ENCODE results near the gene DUSP2. TPM values are rescaled to one million over a fixed set of nuclear protein-coding genes. Genes with fewer than 3 reads are reported as not detected.

DUSP2 gene
- total and polyA plus RNA-seq, 10 of the 15 experiments (the other 5 are each of a cell fraction or from before 2014, with no cell fraction given): 9.7 to 212 (median 57.2) TPM

GRCh38 chr2:96108151-96108540, 37.1 kb downstream of the DUSP2 start:
- TF ChIP-seq MYC (IDR thresholded peaks at IDR 0.05; ENCODE audit: insufficient read depth, insufficient read length, insufficient replicate concordance, low read length, severe bottlenecking) (no peak), HDAC2 (IDR thresholded peaks at IDR 0.05) (no peak), ZNF274 (IDR thresholded peaks at IDR 0.05; ENCODE audit: insufficient read depth, insufficient read length) (no peak), NR2C2 (IDR thresholded peaks at IDR 0.05; ENCODE audit: borderline replicate concordance, control insufficient read depth, insufficient read length, low read depth) (no peak), BACH1 (IDR thresholded peaks at IDR 0.05; ENCODE audit: borderline replicate concordance) (no peak)
- TF ChIP-seq, protein P1, sequence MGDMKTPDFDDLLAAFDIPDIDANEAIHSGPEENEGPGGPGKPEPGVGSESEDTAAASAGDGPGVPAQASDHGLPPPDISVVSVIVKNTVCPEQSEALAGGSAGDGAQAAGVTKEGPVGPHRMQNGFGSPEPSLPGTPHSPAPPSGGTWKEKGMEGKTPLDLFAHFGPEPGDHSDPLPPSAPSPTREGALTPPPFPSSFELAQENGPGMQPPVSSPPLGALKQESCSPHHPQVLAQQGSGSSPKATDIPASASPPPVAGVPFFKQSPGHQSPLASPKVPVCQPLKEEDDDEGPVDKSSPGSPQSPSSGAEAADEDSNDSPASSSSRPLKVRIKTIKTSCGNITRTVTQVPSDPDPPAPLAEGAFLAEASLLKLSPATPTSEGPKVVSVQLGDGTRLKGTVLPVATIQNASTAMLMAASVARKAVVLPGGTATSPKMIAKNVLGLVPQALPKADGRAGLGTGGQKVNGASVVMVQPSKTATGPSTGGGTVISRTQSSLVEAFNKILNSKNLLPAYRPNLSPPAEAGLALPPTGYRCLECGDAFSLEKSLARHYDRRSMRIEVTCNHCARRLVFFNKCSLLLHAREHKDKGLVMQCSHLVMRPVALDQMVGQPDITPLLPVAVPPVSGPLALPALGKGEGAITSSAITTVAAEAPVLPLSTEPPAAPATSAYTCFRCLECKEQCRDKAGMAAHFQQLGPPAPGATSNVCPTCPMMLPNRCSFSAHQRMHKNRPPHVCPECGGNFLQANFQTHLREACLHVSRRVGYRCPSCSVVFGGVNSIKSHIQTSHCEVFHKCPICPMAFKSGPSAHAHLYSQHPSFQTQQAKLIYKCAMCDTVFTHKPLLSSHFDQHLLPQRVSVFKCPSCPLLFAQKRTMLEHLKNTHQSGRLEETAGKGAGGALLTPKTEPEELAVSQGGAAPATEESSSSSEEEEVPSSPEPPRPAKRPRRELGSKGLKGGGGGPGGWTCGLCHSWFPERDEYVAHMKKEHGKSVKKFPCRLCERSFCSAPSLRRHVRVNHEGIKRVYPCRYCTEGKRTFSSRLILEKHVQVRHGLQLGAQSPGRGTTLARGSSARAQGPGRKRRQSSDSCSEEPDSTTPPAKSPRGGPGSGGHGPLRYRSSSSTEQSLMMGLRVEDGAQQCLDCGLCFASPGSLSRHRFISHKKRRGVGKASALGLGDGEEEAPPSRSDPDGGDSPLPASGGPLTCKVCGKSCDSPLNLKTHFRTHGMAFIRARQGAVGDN (IDR thresholded peaks at IDR 0.05): no peak
- TF ChIP-seq, protein P2, sequence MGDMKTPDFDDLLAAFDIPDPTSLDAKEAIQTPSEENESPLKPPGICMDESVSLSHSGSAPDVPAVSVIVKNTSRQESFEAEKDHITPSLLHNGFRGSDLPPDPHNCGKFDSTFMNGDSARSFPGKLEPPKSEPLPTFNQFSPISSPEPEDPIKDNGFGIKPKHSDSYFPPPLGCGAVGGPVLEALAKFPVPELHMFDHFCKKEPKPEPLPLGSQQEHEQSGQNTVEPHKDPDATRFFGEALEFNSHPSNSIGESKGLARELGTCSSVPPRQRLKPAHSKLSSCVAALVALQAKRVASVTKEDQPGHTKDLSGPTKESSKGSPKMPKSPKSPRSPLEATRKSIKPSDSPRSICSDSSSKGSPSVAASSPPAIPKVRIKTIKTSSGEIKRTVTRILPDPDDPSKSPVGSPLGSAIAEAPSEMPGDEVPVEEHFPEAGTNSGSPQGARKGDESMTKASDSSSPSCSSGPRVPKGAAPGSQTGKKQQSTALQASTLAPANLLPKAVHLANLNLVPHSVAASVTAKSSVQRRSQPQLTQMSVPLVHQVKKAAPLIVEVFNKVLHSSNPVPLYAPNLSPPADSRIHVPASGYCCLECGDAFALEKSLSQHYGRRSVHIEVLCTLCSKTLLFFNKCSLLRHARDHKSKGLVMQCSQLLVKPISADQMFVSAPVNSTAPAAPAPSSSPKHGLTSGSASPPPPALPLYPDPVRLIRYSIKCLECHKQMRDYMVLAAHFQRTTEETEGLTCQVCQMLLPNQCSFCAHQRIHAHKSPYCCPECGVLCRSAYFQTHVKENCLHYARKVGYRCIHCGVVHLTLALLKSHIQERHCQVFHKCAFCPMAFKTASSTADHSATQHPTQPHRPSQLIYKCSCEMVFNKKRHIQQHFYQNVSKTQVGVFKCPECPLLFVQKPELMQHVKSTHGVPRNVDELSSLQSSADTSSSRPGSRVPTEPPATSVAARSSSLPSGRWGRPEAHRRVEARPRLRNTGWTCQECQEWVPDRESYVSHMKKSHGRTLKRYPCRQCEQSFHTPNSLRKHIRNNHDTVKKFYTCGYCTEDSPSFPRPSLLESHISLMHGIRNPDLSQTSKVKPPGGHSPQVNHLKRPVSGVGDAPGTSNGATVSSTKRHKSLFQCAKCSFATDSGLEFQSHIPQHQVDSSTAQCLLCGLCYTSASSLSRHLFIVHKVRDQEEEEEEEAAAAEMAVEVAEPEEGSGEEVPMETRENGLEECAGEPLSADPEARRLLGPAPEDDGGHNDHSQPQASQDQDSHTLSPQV (IDR thresholded peaks at IDR 0.05): no peak
- Histone ChIP-seq H3K79me2 (ENCODE audit: control insufficient read depth, insufficient read depth, low read length) (no peaks in the 10 kb centered on the region), H3K27ac (ENCODE audit: control insufficient read depth, insufficient read depth) (no peak overlapping the region), H4K20me1 (ENCODE audit: control insufficient read depth, insufficient read depth) (no peaks in the 10 kb centered on the region), H3K36me3 (ENCODE audit: control insufficient read depth in 2 of 2, insufficient read depth in 2 of 2, low read length in 1 of 2) (no peaks in the 10 kb centered on the region), H3K4me2 (ENCODE audit: control insufficient read depth, insufficient read depth) (no peak overlapping the region), H3K4me3 (no peak overlapping the region), H3K9me3 (replicated peaks; ENCODE audit: control insufficient read depth, insufficient read depth, low read length) (peaks cover 4% of the 10 kb centered on the region; the same call in 2 of the 3 replicates), H3K4me1 (ENCODE audit: control insufficient read depth, insufficient read depth, low read length) (no peaks in the 10 kb centered on the region), H3K27me3 (replicated peaks in 1 of 2; ENCODE audit: control insufficient read depth in 2 of 2, insufficient read depth in 2 of 2, low read length in 1 of 2) (no peaks in the 10 kb centered on the region), H2AFZ (ENCODE audit: control insufficient read depth, low read depth, low read length) (no peak overlapping the region), H3K9ac (ENCODE audit: control insufficient read depth, insufficient read depth, low read length) (no peak overlapping the region)
- ATAC-seq: no peak
- SMC1A ChIA-PET (ENCODE audit: uncharacterized antibody, unreplicated experiment): no interaction called here
- in situ Hi-C loops (cut with MboI): no loop called here
- WGBS (ENCODE audit: insufficient coverage, insufficient replicate concordance, low lambda C conversion rate, missing lambda C conversion rate): 11% methylated on average over 5 of the region's 5 CpGs
- POLR2A ChIA-PET: no interaction called here
- intact Hi-C loops (cut with micrococcal nuclease; ENCODE audit: unreplicated experiment): no loop called here
- RAD21 ChIA-PET (ENCODE audit: unreplicated experiment): interaction anchor here (1.6 kb wide), 1 partner anchor 66 kb away, joined by 5 read pairs; no protein-coding TSS in a partner anchor
- CTCF ChIA-PET: no interaction called here
- FAIRE-seq: no peak
- BruUV-seq (replicated peaks): no TSS peak
- DNase-seq (ENCODE audit: low read depth, low spot score): no peak

All from GM12878 (cell line).